GM23338 (cell line): ENCODE data around the gene PNPLA2. TPM values are rescaled to one million over a fixed set of nuclear protein-coding genes. Genes with fewer than 3 reads are reported as not detected.

Experiments
- ATAC-seq: fragments of 200-7000 bp; cut with Tn5 transposase; 3 replicates; pipeline ENCODE4 v1.9.1; 2020
- DNase-seq: peaks from one replicate; pipeline ENCODE4 v3.0.0-alpha.2; 2015; ENCODE audit warnings: low spot score
- H2AFZ ChIP-seq: fragments of 200-600 bp; sonication (generic); 2 replicates; pipeline ENCODE4 v1.8.0; 2016; ENCODE audit warnings: antibody characterized with exemption, mild to moderate bottlenecking, moderate library complexity
- H3F3A ChIP-seq: fragments of 200-600 bp; sonication (generic); replicated peaks from 2 replicates; pipeline ENCODE4 v1.8.0; 2017; ENCODE audit warnings: antibody characterized with exemption, mixed run types, low read depth
- H3K27ac ChIP-seq: fragments of 200-600 bp; sonication (generic); 2 replicates; pipeline ENCODE4 v1.6.1; 2016; ENCODE audit warnings: low read depth
- H3K27me3 ChIP-seq: fragments of 200-600 bp; sonication (generic); 2 replicates; pipeline ENCODE4 v1.8.0; 2016; ENCODE audit warnings: mild to moderate bottlenecking, mixed run types, moderate library complexity; ENCODE audit not compliant: insufficient read depth
- H3K36me3 ChIP-seq: fragments of 200-600 bp; sonication (generic); 2 replicates; pipeline ENCODE4 v1.8.0; 2016; ENCODE audit warnings: mild to moderate bottlenecking; ENCODE audit not compliant: insufficient read depth
- H3K4me1 ChIP-seq: fragments of 200-600 bp; sonication (generic); 2 replicates; pipeline ENCODE4 v1.8.0; 2016; ENCODE audit warnings: mild to moderate bottlenecking, moderate library complexity; ENCODE audit not compliant: insufficient read depth
- H3K4me2 ChIP-seq: fragments of 200-600 bp; sonication (generic); 2 replicates; pipeline ENCODE4 v1.7.1; 2017; ENCODE audit warnings: mixed run types
- H3K4me3 ChIP-seq: fragments of 200-600 bp; sonication (generic); 2 replicates; pipeline ENCODE4 v1.6.1; 2016; ENCODE audit warnings: mixed run types
- H3K79me2 ChIP-seq: fragments of 200-600 bp; sonication (generic); replicated peaks from 2 replicates; pipeline ENCODE4 v1.8.0; 2017; ENCODE audit warnings: mild to moderate bottlenecking; ENCODE audit not compliant: insufficient read depth
- H3K9me2 ChIP-seq: fragments of 200-600 bp; sonication (generic); 2 replicates; pipeline ENCODE4 v1.8.0; 2017; ENCODE audit not compliant: insufficient read depth
- H4K20me1 ChIP-seq: fragments of 200-600 bp; sonication (generic); replicated peaks from 2 replicates; pipeline ENCODE4 v1.8.0; 2017; ENCODE audit warnings: mild to moderate bottlenecking; ENCODE audit not compliant: insufficient read depth
- H3K27ac Mint-ChIP-seq: 2 replicates; pipeline ENCODE4 v1.8.0; 2020; ENCODE audit warnings: inconsistent platforms, mild to moderate bottlenecking, moderate library complexity, mixed read lengths
- H3K27me3 Mint-ChIP-seq: 3 replicates; pipeline ENCODE4 v1.8.0; 2022; ENCODE audit warnings: low read depth, mild to moderate bottlenecking, moderate library complexity, mixed read lengths, inconsistent platforms; ENCODE audit not compliant: insufficient read depth, poor library complexity
- H3K36me3 Mint-ChIP-seq: 3 replicates; pipeline ENCODE4 v1.8.0; 2021; ENCODE audit warnings: low read depth, mild to moderate bottlenecking, inconsistent platforms, moderate library complexity, mixed read lengths
- H3K4me1 Mint-ChIP-seq: 3 replicates; pipeline ENCODE4 v1.8.0; 2020; ENCODE audit warnings: mild to moderate bottlenecking, inconsistent platforms, mixed read lengths
- H3K4me3 Mint-ChIP-seq: 3 replicates; pipeline ENCODE4 v1.8.0; 2021; ENCODE audit warnings: moderate library complexity, mild to moderate bottlenecking, inconsistent platforms, mixed read lengths
- H3K9me3 Mint-ChIP-seq: 3 replicates; pipeline ENCODE4 v1.8.0; 2020; ENCODE audit warnings: moderate library complexity, mild to moderate bottlenecking, inconsistent platforms, mixed read lengths
- CREB1 ChIP-seq: fragments of 250-450 bp; sonication (Bioruptor Pico); IDR thresholded peaks from 2 replicates; pipeline ENCODE4 v1.5.0; 2020; ENCODE audit warnings: low read depth, mild to moderate bottlenecking, moderate library complexity
- CTCF ChIP-seq, 2 experiments: fragments of 200-600 bp in 1 of 2; sonication (generic) in 1 of 2; conservative IDR thresholded peaks; 2 replicates each; pipeline versions ENCODE4 v1.5.1 to v1.6.1; 2016 to 2017; ENCODE audit warnings: antibody characterized with exemption in 2 of 2, low read depth in 2 of 2, mild to moderate bottlenecking in 2 of 2, moderate library complexity in 1 of 2
- ETS1 ChIP-seq: IDR thresholded peaks from 2 replicates; pipeline ENCODE4 v1.6.1; 2016; ENCODE audit warnings: antibody characterized with exemption
- EZH2 ChIP-seq: fragments of 200-600 bp; sonication (generic); IDR thresholded peaks from one replicate; pipeline ENCODE4 v1.8.0; 2017; ENCODE audit warnings: antibody characterized with exemption, mild to moderate bottlenecking, low read depth; ENCODE audit not compliant: unreplicated experiment
- EZH2phosphoT487 ChIP-seq: fragments of 200-600 bp; sonication (generic); IDR thresholded peaks from one replicate; pipeline ENCODE4 v1.8.1; 2018; ENCODE audit warnings: antibody characterized with exemption; ENCODE audit not compliant: unreplicated experiment
- JUNB ChIP-seq: IDR thresholded peaks from one replicate; pipeline ENCODE4 v1.6.1; 2016; ENCODE audit warnings: antibody characterized with exemption; ENCODE audit not compliant: unreplicated experiment
- NANOG ChIP-seq: IDR thresholded peaks from 2 replicates; pipeline ENCODE4 v1.6.1; 2016; ENCODE audit warnings: antibody characterized with exemption, borderline replicate concordance
- REST ChIP-seq: IDR thresholded peaks from one replicate; pipeline ENCODE4 v1.6.1; 2018; ENCODE audit warnings: antibody characterized with exemption; ENCODE audit not compliant: unreplicated experiment
- STAT1 ChIP-seq: IDR thresholded peaks from one replicate; pipeline ENCODE4 v1.6.1; 2016; ENCODE audit warnings: antibody characterized with exemption; ENCODE audit not compliant: unreplicated experiment
- ZNF114 ChIP-seq: fragments of 250-450 bp; sonication (Bioruptor Pico); IDR thresholded peaks from 2 replicates; pipeline ENCODE4 v1.5.0; 2020; ENCODE audit warnings: mild to moderate bottlenecking, moderate library complexity
- polyA plus RNA-seq: library from polyadenylated mRNA; unstranded; fragments of >200 nt; fragmentation: Nextera tagmentation; extraction: Ambion mirVana; gene quantifications from 2 replicates; pipeline ENCODE4 v1.2.1, GENCODE V29; 2016
- total RNA-seq: library from RNA; depleted of rRNA; stranded (reverse); fragments of >200 nt; shearing (Covaris generic); gene quantifications from 2 replicates; pipeline ENCODE4 v1.2.3, GENCODE V29; 2014
- TF ChIP-seq, protein P1 (sequence below): fragments of 250-450 bp; sonication (Bioruptor Pico); IDR thresholded peaks from 2 replicates; pipeline ENCODE4 v1.5.0; 2020; ENCODE audit warnings: mild to moderate bottlenecking, moderate library complexity

The PNPLA2 gene
- total and polyA plus RNA-seq, 2 experiments from 2014 or later = 31.1 to 45.6 TPM

- TF ChIP-seq, protein P1, sequence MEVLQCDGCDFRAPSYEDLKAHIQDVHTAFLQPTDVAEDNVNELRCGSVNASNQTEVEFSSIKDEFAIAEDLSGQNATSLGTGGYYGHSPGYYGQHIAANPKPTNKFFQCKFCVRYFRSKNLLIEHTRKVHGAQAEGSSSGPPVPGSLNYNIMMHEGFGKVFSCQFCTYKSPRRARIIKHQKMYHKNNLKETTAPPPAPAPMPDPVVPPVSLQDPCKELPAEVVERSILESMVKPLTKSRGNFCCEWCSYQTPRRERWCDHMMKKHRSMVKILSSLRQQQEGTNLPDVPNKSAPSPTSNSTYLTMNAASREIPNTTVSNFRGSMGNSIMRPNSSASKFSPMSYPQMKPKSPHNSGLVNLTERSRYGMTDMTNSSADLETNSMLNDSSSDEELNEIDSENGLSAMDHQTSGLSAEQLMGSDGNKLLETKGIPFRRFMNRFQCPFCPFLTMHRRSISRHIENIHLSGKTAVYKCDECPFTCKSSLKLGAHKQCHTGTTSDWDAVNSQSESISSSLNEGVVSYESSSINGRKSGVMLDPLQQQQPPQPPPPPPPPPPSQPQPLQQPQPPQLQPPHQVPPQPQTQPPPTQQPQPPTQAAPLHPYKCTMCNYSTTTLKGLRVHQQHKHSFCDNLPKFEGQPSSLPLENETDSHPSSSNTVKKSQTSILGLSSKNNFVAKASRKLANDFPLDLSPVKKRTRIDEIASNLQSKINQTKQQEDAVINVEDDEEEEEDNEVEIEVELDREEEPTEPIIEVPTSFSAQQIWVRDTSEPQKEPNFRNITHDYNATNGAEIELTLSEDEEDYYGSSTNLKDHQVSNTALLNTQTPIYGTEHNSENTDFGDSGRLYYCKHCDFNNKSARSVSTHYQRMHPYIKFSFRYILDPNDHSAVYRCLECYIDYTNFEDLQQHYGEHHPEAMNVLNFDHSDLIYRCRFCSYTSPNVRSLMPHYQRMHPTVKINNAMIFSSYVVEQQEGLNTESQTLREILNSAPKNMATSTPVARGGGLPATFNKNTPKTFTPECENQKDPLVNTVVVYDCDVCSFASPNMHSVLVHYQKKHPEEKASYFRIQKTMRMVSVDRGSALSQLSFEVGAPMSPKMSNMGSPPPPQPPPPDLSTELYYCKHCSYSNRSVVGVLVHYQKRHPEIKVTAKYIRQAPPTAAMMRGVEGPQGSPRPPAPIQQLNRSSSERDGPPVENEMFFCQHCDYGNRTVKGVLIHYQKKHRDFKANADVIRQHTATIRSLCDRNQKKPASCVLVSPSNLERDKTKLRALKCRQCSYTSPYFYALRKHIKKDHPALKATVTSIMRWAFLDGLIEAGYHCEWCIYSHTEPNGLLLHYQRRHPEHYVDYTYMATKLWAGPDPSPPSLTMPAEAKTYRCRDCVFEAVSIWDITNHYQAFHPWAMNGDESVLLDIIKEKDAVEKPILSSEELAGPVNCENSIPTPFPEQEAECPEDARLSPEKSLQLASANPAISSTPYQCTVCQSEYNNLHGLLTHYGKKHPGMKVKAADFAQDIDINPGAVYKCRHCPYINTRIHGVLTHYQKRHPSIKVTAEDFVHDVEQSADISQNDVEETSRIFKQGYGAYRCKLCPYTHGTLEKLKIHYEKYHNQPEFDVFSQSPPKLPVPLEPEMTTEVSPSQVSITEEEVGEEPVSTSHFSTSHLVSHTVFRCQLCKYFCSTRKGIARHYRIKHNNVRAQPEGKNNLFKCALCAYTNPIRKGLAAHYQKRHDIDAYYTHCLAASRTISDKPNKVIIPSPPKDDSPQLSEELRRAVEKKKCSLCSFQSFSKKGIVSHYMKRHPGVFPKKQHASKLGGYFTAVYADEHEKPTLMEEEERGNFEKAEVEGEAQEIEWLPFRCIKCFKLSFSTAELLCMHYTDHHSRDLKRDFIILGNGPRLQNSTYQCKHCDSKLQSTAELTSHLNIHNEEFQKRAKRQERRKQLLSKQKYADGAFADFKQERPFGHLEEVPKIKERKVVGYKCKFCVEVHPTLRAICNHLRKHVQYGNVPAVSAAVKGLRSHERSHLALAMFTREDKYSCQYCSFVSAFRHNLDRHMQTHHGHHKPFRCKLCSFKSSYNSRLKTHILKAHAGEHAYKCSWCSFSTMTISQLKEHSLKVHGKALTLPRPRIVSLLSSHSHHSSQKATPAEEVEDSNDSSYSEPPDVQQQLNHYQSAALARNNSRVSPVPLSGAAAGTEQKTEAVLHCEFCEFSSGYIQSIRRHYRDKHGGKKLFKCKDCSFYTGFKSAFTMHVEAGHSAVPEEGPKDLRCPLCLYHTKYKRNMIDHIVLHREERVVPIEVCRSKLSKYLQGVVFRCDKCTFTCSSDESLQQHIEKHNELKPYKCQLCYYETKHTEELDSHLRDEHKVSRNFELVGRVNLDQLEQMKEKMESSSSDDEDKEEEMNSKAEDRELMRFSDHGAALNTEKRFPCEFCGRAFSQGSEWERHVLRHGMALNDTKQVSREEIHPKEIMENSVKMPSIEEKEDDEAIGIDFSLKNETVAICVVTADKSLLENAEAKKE (CRISPR knock-in tag) = no peak
- no peak for TF ChIP-seq ZNF114 (CRISPR knock-in tag)
- TF ChIP-seq EZH2 = no peak
- no peak for TF ChIP-seq JUNB
Observed at GRCh38 chr11:855330-855674, 36.6 kb downstream of the PNPLA2 start (continued).

- peaks cover 31% of the 10 kb centered on the region for H3K4me1 Mint-ChIP-seq
- H3K4me1 ChIP-seq = peaks cover 20% of the 10 kb centered on the region
Observed at GRCh38 chr11:855796-856195, 37.1 kb downstream of the PNPLA2 start.

More at GRCh38 chr11:855796-856195, 37.1 kb downstream of the PNPLA2 start:
- H3F3A ChIP-seq = peaks cover 7% of the 10 kb centered on the region
- Mint-ChIP-seq H3K27me3 (peaks cover 19% of the 10 kb centered on the region), H3K36me3 (peaks cover 3% of the 10 kb centered on the region; the same call in 1 of the 3 replicates), H3K9me3 (no peaks in the 10 kb centered on the region), H3K4me3 (no peak overlapping the region; the same call in 2 of the 3 replicates), H3K27ac (no peak overlapping the region)
- H3K9me2 ChIP-seq = no peaks in the 10 kb centered on the region
- H3K27ac ChIP-seq = no peak overlapping the region
- no peak overlapping the region for H2AFZ ChIP-seq
- DNase-seq (no peak), ATAC-seq (no peak)
- no peak overlapping the region for H3K4me3 ChIP-seq
- no peaks in the 10 kb centered on the region for H3K36me3 ChIP-seq
- H4K20me1 ChIP-seq = peaks cover 25% of the 10 kb centered on the region
- no peaks in the 10 kb centered on the region for H3K27me3 ChIP-seq
- TF ChIP-seq REST (no peak), NANOG (no peak), CTCF (conservative IDR thresholded peaks at IDR 0.05; ENCODE audit: low read depth in 2 of 2) (no peak), STAT1 (no peak), EZH2phosphoT487 (no peak), CREB1 (CRISPR knock-in tag) (no peak), JUNB (no peak), ZNF114 (CRISPR knock-in tag) (no peak), ETS1 (no peak)
- no peak overlapping the region for H3K4me2 ChIP-seq
- H3K79me2 ChIP-seq = 0 out of 2 replicates have a peak, but pooled peaks cover 3% of the 10 kb centered on the region
